Tracheal epithelial cell (primary cell): ENCODE results near the gene PNPLA4. TPM values are rescaled to one million over a fixed set of nuclear protein-coding genes. Genes with fewer than 3 reads are reported as not detected.

Experiments
- total RNA-seq: library from RNA; depleted of rRNA; stranded (reverse); fragments of >200 nt; gene quantifications from 2 replicates; pipeline ENCODE4 v1.2.1, GENCODE V29; 2014

Gene PNPLA4
- 17.6 and 24.3 TPM in 2 replicates for total RNA-seq

GRCh38 chrX:7927259-7928167, at the start of gene PNPLA4:
Gene PNPLA4, minus strand, starts transcription at chrX:7927413. Its CDS starts 1,294 bp downstream, at chrX:7926119.

Other genes with a start within 250 kb of the PNPLA4 start
- not detected in 2 replicates for gene VCX, start 84.2 kb downstream of the PNPLA4 start, total RNA-seq
- not detected in 2 replicates for gene VCX2, start 243.9 kb upstream of the PNPLA4 start, total RNA-seq